ENCODE data around the gene HAL.
A peak's percentile ranks its signal among the peaks of the same experiment; 100 is the strongest.

Gene HAL

GRCh38 chr12:95996034-95996658 is at the start of gene HAL:
HAL (minus strand) TSS chr12:95996344; CDS start chr12:95995910, 434 bp downstream.
- no peak for DNase-seq

GRCh38 chr12:96045566-96045965 is 49.4 kb upstream of the HAL start:
- peak; percentile 69 for DNase-seq

GRCh38 chr12:96044943-96045290 is 48.8 kb upstream of the HAL start:
- no peak for DNase-seq

- no peak for DNase-seq
Observed at GRCh38 chr12:96044017-96044942, 48.1 kb upstream of the HAL start.

GRCh38 chr12:96041181-96041580 is 45.0 kb upstream of the HAL start:
- DNase-seq, result no peak

GRCh38 chr12:96040305-96041133 is 44.4 kb upstream of the HAL start:
- DNase-seq, result no peak

- DNase-seq, result no peak
Observed at GRCh38 chr12:96039516-96039915, 43.4 kb upstream of the HAL start.

GRCh38 chr12:96036765-96037455 is 40.8 kb upstream of the HAL start:
- DNase-seq, result no peak

- DNase-seq, result peak; percentile 98
Observed at GRCh38 chr12:96035283-96036236, 39.4 kb upstream of the HAL start, which contains the start of gene LTA4H. LTA4H (minus strand) TSS chr12:96035587; CDS start chr12:96035519, 68 bp downstream.

GRCh38 chr12:96034621-96035282 is 38.6 kb upstream of the HAL start:
- DNase-seq, result peak; percentile 63

- DNase-seq, result no peak
Observed at GRCh38 chr12:96033549-96034389, 37.6 kb upstream of the HAL start.

GRCh38 chr12:96029826-96030225 is 33.7 kb upstream of the HAL start:
- no peak for DNase-seq

- no peak for DNase-seq
Observed at GRCh38 chr12:96028538-96028937, 32.4 kb upstream of the HAL start.

GRCh38 chr12:96026331-96026730 is 30.2 kb upstream of the HAL start:
- DNase-seq, result no peak

GRCh38 chr12:96025518-96025917 is 29.4 kb upstream of the HAL start:
- no peak for DNase-seq

GRCh38 chr12:96020314-96021003 is 24.3 kb upstream of the HAL start:
- no peak for DNase-seq

- no peak for DNase-seq
Observed at GRCh38 chr12:96015672-96016071, 19.5 kb upstream of the HAL start.

GRCh38 chr12:96014943-96015599 is 18.9 kb upstream of the HAL start:
- DNase-seq, result no peak

- DNase-seq, result no peak
Observed at GRCh38 chr12:96007729-96008128, 11.6 kb upstream of the HAL start.

All from activated effector memory CD4-positive, alpha-beta T cell treated with anti-CD3 and anti-CD28 coated beads, Interleukin-2, amount 50 U/mL, for 16 hours (primary cell).